Osteocyte (in vitro differentiated cells): ENCODE measurements around the gene SELENOV. TPM values are rescaled to one million over a fixed set of nuclear protein-coding genes. Genes with fewer than 3 reads are reported as not detected.

Experiments
- total RNA-seq: library from RNA; stranded (reverse); gene quantifications from 2 replicates; pipeline ENCODE4 v1.2.1, GENCODE V29; 2021

Gene SELENOV
- total RNA-seq, 1 donor from 2014 or later = not detected

Other genes starting within 250 kb of the SELENOV start
- gene IFNL2, start 246.7 kb upstream of the SELENOV start, total RNA-seq = not detected in 2 replicates
- gene IFNL1, start 218.7 kb upstream of the SELENOV start, total RNA-seq = not detected in 2 replicates
- gene LRFN1, start 194.3 kb upstream of the SELENOV start, total RNA-seq = 0.31 and 0.35 TPM in 2 replicates
- not detected in 2 replicates for gene GMFG, start 179.1 kb upstream of the SELENOV start, total RNA-seq
- gene SAMD4B, start 172.7 kb upstream of the SELENOV start, total RNA-seq = 100 and 101 TPM in 2 replicates
- 45.6 and 45.9 TPM in 2 replicates for gene PAF1, start 124.0 kb upstream of the SELENOV start, total RNA-seq
- gene MED29, start 123.8 kb upstream of the SELENOV start, total RNA-seq = 37.1 and 38.7 TPM in 2 replicates
- gene ZFP36, start 108.3 kb upstream of the SELENOV start, total RNA-seq = 81.5 and 105 TPM in 2 replicates
- gene PLEKHG2, start 102.5 kb upstream of the SELENOV start, total RNA-seq = 131 and 150 TPM in 2 replicates
- gene RPS16, start 79.2 kb upstream of the SELENOV start, total RNA-seq = 1,827 and 1,860 TPM in 2 replicates
- gene SUPT5H, start 69.6 kb upstream of the SELENOV start, total RNA-seq = 130 and 132 TPM in 2 replicates
- 55.9 and 56.0 TPM in 2 replicates for gene TIMM50, start 34.3 kb upstream of the SELENOV start, total RNA-seq
- 0.42 and 0.62 TPM in 2 replicates for gene DLL3, start 16.2 kb upstream of the SELENOV start, total RNA-seq
- gene EID2B, start 17.7 kb downstream of the SELENOV start, total RNA-seq = 3.6 and 4.0 TPM in 2 replicates
- gene EID2, start 25.0 kb downstream of the SELENOV start, total RNA-seq = 16.6 and 18.1 TPM in 2 replicates
- gene LGALS13, start 87.4 kb downstream of the SELENOV start, total RNA-seq = not detected in 2 replicates
- not detected in 2 replicates for gene LGALS16, start 140.8 kb downstream of the SELENOV start, total RNA-seq
- gene LGALS14, start 189.3 kb downstream of the SELENOV start, total RNA-seq = not detected in 2 replicates
- not detected in 2 replicates for gene CLC, start 222.9 kb downstream of the SELENOV start, total RNA-seq